ENCODE results near the gene MUC20.
"Not testable (repeated sequence)": the region's sequence is repeated elsewhere in the genome, so short reads cannot be mapped to it uniquely, and the experiment has no call there.

The MUC20 gene

GRCh38 chr3:195757438-195757770 is 36.6 kb downstream of the MUC20 start:
- DNase-seq: no peak

GRCh38 chr3:195757827-195758226 is 37.0 kb downstream of the MUC20 start:
- DNase-seq: no peak

DNA sequence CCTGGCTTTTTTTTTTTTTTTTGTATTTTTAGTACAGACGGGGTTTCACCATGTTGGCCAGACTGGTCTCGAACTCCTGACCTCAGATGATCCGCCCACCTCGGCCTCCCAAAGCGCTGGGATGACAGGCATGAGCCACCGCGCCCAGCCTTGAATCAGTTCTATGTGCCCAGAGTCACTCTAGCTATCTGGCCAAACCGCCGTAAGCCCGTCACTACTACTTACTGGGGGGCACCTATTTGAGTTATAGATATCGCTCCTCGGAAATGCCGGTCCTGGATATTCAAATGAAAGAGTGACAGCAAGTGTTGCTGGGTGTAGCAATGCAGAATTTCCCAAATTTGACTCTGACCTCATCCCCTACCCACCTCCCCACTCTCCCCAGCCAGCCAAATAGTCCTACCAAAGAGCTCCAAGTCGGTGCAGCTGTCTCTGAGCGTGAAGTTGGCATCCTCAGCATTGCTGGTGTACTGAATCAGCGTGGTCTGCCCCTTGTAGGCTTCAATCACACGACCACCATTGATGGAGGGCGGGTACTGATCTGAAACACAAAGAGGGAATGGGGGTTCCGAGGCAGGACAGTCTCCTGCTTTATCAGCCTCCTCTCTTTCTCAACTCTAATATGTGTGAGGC is 38.1 kb downstream of the MUC20 start:
- no peak for DNase-seq

DNA sequence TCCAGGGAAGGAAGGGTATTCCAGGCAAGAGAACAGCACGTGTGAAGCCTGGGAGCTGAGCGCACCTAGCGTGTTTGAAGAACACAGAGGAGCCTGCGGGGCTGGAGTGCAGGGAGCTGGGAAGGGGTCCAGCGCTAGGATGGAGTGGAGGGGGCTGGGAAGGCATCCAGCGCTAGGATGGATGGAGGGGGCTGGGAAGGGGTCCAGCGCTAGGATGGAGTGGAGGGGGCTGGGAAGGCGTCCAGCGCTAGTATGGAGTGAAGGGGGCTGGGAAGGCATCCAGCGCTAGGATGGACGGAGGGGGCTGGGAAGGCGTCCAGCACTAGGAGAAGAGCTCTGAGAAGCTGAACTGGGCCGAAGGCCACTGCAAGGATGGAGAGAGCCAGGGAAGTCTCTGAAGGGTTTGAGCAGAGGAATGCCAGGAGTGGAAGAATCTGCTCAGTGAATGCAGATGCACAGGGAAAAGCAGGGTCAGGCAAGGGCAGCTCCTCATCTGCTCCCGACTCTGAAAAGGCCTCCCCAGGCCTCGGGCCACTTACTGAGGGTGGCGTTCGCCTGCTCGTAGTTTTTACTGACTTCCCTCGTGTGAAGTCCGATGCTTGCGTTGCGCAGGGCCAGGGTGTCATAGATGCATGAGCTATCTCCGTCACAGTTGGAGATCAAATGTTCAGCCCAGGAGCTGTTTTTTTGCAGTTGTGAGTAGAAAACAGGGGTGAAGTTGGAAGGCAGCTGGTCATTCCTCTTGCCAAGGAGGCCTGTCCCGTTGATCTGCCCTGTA is 39.8 kb downstream of the MUC20 start:
- no peak for DNase-seq

DNA sequence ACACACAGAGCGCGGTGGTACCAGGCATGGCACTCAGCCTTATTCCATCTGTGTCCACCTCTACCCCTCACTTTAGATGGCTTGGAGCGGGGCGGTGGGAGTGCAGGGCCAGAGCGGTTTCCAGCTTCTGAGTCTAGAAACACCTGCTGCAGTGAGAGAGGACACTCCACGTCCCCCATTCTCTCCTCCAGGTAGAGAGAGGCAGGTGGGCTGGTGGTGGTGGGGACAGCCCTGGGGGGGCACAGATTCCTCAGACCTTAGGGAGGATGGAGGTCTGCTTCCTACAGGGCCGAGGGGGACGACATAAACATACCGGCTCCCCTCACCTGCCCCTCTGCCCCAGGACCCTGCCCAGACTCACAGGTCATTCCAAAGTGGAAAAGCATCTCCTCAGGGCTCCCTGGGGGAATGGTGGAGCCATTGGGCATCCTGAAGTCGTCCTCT is 40.4 kb downstream of the MUC20 start:
- no peak for DNase-seq

DNA sequence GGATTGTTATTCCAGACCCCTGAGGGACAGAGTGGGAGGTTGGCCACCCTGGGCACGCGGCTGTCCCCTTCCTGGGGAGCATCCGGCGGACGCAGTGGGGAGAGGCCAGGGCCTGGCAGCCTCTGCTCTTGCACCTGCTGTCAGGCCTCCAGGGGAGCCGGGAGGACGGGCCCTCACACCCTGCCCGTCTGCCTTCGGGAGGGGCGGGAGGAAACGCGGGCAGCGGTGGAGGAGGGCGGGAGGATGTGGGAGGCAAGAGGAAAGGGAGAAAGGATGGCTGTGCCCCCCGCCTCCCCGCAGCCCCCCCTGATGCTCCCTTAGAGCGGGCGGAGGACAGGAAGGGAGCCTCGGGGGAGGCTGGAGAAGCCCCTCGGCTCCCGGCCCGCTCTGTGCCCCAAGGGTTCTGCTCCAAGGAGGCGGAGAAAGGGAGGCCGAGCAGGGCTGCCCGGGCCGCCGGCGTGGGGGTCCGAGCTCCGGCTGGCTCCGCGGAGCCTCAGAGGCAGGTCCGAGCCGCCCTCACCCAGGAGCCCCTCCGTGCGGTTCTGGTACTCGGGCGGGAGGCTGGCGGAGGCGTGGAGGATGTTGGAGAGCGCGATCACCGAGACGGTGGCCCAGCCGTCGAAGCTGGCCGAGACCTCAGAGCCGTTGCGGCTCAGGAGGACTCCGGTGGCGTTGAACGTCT is 40.9 kb downstream of the MUC20 start:
- no peak for DNase-seq

DNA sequence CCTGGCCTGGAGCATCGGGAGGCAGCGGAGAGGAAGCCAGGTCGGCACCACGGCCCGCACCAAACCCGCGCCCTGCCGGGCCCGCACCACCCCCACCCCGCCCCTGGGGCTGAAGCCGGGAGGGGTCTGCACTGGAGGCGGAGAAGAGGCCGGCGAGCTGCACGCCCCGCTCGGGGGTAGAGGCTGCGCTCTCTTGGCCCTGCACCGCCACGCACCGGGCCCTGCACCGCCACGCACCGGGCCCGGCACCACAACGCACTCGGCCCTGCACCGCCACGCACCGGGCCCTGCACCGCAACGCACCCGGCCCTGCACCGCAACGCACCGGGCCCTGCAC is 41.4 kb downstream of the MUC20 start:
- no peak for DNase-seq

DNA sequence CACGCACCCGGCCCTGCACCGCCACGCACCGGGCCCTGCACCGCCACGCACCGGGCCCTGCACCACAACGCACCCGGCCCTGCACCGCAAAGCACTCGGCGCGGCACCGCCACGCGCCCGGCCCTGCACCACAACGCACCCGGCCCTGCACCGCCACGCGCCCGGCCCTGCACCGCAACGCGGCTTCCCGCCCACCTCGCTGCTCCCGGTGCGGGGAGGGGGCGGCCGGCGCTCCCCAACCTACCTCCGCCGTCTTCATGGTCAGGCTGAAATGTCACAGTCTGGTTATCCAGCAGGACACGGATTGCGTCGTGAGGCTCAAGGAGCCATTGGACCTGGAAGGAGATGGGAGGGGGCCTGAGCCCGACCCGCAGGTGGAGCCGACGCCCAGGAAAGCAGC is 41.8 kb downstream of the MUC20 start:
- no peak for DNase-seq

DNA sequence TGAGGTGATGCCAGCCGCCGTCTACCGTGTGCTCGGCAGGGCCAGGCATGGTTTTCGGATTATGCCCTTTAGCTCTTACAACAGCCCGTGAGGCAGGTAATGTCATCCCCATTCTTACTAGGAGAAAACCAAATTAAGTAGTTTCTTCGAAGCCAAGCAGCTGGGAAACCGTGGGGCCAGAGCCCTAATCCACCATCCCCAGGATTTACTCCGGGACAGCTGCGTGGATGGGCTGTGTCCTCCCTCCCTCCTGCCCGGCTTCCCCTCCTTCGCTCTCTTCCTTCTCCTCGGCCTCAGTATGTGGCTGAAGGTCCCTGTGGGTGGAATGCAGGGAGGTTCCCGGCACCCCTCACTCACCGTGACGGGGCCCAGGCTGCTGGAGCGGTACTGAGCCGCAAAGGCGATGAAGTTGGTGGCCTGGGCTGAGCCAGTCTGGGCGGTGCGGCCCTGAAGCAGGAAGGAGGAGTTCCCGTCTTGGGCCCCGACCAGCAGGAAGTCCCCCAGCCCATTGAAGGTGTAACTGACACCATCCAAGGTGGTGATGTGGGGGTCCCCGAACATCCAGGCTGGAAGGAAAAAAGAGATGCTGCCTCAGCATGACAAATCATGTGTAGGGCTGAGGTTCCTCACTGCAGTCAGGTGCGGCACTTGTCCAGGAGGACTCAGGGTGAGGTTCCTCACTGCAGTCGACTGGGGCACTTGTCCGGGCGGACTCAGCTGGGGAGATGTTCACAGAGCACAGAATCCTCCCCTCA is 42.5 kb downstream of the MUC20 start:
- no peak for DNase-seq

DNA sequence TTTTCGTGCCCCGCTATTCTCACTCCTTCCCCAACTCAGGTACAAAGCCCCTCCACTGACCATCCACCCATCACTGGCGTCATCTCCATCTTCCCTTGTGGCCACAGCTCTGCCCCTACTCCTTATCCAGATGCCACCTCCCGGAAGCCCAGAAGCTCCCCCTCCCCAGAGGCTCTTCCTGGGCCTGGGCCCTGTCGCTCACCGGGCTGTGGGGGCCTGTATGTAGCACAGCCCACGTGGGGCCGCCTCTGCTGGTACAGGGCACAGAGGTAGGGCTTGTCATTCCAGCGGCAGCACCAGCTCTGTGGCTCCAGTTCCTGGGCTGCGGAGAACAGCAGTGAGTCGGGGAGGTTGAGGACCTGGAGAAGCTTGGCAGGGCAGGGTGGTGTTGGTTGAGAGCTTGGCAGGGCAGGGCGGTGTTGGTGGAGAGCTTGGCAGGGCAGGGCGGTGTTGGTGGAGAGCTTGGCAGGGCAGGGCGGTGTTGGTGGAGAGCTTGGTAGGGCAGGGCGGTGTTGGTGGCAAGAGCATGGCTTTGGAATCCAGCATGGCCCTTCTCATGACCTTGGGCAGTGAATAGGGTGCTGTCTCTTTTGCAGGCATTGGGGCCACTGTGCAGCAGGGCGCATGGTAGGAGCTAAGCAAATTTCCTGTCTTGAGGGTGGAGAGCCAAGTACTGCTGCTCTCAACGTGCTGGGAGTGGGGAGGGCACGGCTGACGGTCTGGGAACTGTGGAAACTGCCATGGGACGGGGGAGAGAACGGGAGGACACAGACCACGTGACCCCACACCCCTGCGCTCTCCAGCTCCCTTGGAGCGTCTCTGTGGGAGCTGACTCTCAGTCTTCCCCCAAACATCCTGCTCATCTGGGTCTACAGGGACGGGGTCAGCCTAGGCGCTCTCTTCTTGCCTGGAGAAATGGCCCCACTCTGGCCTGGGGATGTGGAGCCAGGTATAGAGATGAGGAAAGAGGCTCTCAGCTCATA is 43.4 kb downstream of the MUC20 start:
- no peak for DNase-seq

GRCh38 chr3:195764961-195765706 is 44.4 kb downstream of the MUC20 start:
- DNase-seq: no peak

GRCh38 chr3:195766671-195767070 is 45.9 kb downstream of the MUC20 start:
- DNase-seq: no peak

- no peak for DNase-seq
These were observed 47.0 kb downstream of the MUC20 start for GRCh38 chr3:195767792-195768191.

DNA sequence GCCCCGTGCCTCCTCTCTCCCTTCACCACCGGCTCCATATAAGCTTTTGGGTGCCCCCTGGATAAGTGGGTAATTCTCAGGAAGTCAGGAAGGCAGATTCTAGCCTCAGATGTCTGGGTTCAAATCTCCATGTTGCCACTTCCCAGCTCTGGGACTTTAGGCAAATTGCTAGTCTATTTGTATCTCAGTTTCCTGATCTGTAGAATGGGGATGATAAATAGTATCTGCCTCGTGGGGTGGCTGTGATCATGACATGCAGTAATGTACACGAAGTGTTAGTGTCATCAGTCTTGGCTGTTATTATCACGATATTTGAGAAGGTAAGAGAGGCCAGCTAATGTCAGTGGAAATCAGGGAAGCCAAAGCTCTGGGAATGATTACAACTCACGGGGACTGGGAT is 47.6 kb downstream of the MUC20 start:
- DNase-seq: no peak

- DNase-seq: no peak
These were observed 48.1 kb downstream of the MUC20 start for GRCh38 chr3:195768831-195769303.

DNA sequence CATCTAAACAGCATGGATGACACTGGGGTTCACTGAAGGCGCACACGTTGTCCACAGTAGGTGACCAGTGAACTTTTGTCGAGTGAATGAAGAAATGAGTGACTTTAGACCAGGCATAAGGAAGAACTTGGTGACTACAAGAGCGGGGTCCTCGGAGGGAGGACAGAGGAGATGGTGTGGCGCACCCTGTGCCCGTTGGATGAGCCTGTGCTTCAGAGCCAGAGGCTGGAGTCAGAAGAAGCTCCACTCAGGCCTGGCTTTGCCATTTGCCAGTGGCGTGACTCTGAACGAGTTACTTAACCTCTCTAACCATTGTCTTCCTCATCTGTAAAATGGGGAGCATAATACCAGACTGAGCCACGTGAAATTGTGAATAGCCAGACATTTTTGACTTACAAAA is 48.8 kb downstream of the MUC20 start:
- DNase-seq: no peak

GRCh38 chr3:195770081-195770840 is 49.5 kb downstream of the MUC20 start:
- no peak for DNase-seq

DNA sequence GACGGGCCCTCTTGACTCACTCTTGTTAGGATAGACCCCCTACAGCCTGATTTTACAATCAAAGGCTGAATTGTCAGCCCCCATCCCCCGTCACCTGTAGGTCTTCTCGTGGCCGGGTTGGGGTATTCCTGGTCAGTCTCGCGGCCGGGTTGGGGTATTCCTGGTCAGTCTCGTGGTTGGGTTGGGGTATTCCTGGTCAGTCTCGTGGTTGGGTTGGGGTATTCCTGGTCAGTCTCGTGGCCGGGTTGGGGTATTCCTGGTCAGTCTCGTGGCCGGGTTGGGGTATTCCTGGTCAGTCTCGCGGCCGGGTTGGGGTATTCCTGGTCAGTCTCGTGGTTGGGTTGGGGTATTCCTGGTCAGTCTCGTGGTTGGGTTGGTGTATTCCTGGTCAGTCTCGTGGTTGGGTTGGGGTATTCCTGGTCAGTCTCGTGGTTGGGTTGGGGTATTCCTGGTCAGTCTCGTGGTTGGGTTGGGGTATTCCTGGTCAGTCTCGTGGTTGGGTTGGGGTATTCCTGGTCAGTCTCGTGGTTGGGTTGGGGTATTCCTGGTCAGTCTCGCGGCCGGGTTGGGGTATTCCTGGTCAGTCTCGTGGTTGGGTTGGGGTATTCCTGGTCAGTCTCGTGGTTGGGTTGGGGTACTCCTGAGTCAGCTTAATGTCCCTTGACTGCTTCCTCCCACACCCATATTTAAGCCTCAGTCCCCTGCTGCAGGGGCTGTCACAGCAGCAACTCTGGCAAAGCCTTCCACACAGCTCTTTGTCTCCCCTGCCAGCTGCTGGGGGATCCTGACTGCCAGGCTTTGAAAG is 50.3 kb downstream of the MUC20 start:
- DNase-seq: not testable (repeated sequence)

GRCh38 chr3:195771646-195772300 is 51.0 kb downstream of the MUC20 start:
- no peak for DNase-seq

Data from T-helper 1 cell (primary cell).